RWPE1 (cell line): Measurements from ENCODE around the gene ULBP1.
"Not testable (repeated sequence)": the region's sequence is repeated elsewhere in the genome, so short reads cannot be mapped to it uniquely, and the experiment has no call there.

Experiments
- CTCF ChIA-PET: fragments of 350-600 bp; sonication (Branson Sonifier 250); formaldehyde crosslinking; extraction: SDS; loops from one replicate; lab custom pipeline; 2021; lab: Yijun Ruan, JAX
- POLR2A ChIA-PET: fragments of 400-600 bp; formaldehyde crosslinking; extraction: SDS; loops from one replicate; lab custom pipeline; 2020; ENCODE audit warnings: antibody characterized with exemption; ENCODE audit not compliant: low non-redundant PET; lab: Yijun Ruan, JAX
- DNase-seq: peaks from one replicate; pipeline ENCODE4 v3.0.0; 2012; ENCODE audit warnings: low spot score
- H3K27ac ChIP-seq: fragments of 450-650 bp; 2 replicates; pipeline ENCODE4 v1.5.1; 2017
- TF ChIP-seq, protein P1 (sequence below): fragments of 450-650 bp; conservative IDR thresholded peaks from 2 replicates; pipeline ENCODE4 v1.5.1; 2017; ENCODE audit warnings: low read depth, mild to moderate bottlenecking

ULBP1 gene, protein sequence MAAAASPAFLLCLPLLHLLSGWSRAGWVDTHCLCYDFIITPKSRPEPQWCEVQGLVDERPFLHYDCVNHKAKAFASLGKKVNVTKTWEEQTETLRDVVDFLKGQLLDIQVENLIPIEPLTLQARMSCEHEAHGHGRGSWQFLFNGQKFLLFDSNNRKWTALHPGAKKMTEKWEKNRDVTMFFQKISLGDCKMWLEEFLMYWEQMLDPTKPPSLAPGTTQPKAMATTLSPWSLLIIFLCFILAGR

GRCh38 chr6:149963462-149964307 lies at the start of gene ULBP1:
Gene ULBP1 (plus strand): TSS chr6:149963943. CDS start chr6:149964050, 107 bp downstream.
- peak within 1 kb of the TSS; percentile 72 for H3K27ac ChIP-seq
- CTCF ChIA-PET, result interaction anchor here (0.6 to 0.9 kb wide), 3 partner anchors 44 to 431 kb away, joined by 3 to 6 read pairs (median 4); no protein-coding TSS in a partner anchor
- DNase-seq, result peak; percentile 88

GRCh38 chr6:149915970-149916865 lies 47.5 kb upstream of the ULBP1 start:
- TF ChIP-seq, protein P1, sequence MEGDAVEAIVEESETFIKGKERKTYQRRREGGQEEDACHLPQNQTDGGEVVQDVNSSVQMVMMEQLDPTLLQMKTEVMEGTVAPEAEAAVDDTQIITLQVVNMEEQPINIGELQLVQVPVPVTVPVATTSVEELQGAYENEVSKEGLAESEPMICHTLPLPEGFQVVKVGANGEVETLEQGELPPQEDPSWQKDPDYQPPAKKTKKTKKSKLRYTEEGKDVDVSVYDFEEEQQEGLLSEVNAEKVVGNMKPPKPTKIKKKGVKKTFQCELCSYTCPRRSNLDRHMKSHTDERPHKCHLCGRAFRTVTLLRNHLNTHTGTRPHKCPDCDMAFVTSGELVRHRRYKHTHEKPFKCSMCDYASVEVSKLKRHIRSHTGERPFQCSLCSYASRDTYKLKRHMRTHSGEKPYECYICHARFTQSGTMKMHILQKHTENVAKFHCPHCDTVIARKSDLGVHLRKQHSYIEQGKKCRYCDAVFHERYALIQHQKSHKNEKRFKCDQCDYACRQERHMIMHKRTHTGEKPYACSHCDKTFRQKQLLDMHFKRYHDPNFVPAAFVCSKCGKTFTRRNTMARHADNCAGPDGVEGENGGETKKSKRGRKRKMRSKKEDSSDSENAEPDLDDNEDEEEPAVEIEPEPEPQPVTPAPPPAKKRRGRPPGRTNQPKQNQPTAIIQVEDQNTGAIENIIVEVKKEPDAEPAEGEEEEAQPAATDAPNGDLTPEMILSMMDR, result no peak
- H3K27ac ChIP-seq, result no peak overlapping the region
- POLR2A ChIA-PET, result no interaction called here
- no peak for DNase-seq
- CTCF ChIA-PET, result interaction anchor here (0.6 to 2.0 kb wide), 3 partner anchors 56 to 126 kb away, joined by 3 to 5 read pairs (median 3); no protein-coding TSS in a partner anchor

More at GRCh38 chr6:149963462-149964307, at the start of gene ULBP1:
- POLR2A ChIA-PET, result interaction anchor here (1.1 kb wide), 1 partner anchor 23 kb away, joined by 3 read pairs; no protein-coding TSS in a partner anchor
- TF ChIP-seq, protein P1, result 0 out of 2 replicates have a peak, but pooled peaks have one; percentile 14

GRCh38 chr6:149917679-149918078 lies 46.1 kb upstream of the ULBP1 start:
- TF ChIP-seq, protein P1, result no peak
- DNase-seq, result no peak
- ChIA-PET CTCF (interaction anchor here (2.0 kb wide), 1 partner anchor 77 kb away, joined by 5 read pairs; no protein-coding TSS in a partner anchor), POLR2A (no interaction called here)
- no peak overlapping the region for H3K27ac ChIP-seq

DNA sequence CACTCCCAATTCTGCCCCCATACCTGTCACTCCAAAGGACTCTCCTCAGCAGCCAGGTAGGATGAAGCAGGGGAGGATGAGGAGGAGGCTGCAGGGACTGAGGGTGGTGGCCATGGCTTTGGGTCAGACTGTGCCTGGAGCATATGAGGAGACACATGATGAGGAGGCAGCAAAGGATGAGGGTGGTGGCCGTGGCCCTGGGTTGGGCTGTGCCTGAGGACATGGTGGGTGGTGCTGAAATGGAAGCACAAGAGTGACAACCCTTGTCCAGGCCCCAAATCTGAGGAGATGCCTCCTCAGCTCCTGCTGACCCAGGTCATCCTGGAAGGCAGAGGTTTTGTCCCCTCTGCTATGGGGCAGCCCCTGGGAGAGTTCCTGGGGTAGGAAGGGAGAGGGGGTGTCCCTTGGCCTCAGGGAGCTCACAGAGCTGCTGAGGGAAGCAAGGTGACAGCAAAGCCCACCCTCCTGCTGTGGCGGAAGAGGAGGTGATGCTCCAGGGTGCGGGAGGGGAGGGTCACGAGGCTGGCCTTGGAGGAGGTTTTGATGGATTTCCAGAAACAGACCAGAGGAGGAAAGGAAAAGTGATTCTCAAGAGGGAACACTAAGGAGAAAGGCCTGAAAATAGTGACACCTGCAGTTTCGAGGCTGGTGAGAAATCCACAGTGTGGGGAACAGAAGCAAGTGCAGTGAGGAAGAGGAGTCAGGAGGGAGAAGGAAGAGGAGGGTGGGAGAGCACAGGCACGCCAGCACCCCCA lies 45.4 kb upstream of the ULBP1 start:
- ChIA-PET CTCF (interaction anchor here (2.0 kb wide), 1 partner anchor 78 kb away, joined by 5 read pairs; no protein-coding TSS in a partner anchor), POLR2A (no interaction called here)
- TF ChIP-seq, protein P1, result no peak
- no peak overlapping the region for H3K27ac ChIP-seq
- no peak for DNase-seq

GRCh38 chr6:149919126-149919833 lies 44.5 kb upstream of the ULBP1 start:
- POLR2A ChIA-PET, DNase-seq, CTCF ChIA-PET, H3K27ac ChIP-seq: not testable (repeated sequence)
